Subcutaneous abdominal adipose tissue (tissue), 5 donors: ENCODE data around the gene AP3B1.

ENCODE experiments used
- H3K27ac ChIP-seq: one replicate; pipeline ENCODE4 v1.7.0; 2013; ENCODE audit warnings: low read depth, mild to moderate bottlenecking, inconsistent platforms, low read length, moderate library complexity
- H3K27me3 ChIP-seq, 5 donors: one replicate each; pipeline ENCODE4 v1.7.0; 2013; ENCODE audit warnings: low read length in 5 of 5, inconsistent platforms in 1 of 5; ENCODE audit not compliant: control insufficient read depth in 5 of 5, insufficient read depth in 4 of 5
- H3K36me3 ChIP-seq, 5 donors: one replicate each; pipeline ENCODE4 v1.7.0; 2013; ENCODE audit warnings: low read length in 5 of 5; ENCODE audit not compliant: control insufficient read depth in 5 of 5, insufficient read depth in 5 of 5
- H3K4me1 ChIP-seq, 5 donors: one replicate each; pipeline ENCODE4 v1.7.0; 2013; ENCODE audit warnings: low read length in 5 of 5, mild to moderate bottlenecking in 3 of 5, moderate library complexity in 1 of 5; ENCODE audit not compliant: control insufficient read depth in 5 of 5, insufficient read depth in 5 of 5
- H3K4me3 ChIP-seq, 5 donors: one replicate each; pipeline ENCODE4 v1.7.0; 2013; ENCODE audit warnings: low read length in 5 of 5, low read depth in 1 of 5
- H3K9ac ChIP-seq, 5 donors: one replicate each; pipeline ENCODE4 v1.7.0; 2013; ENCODE audit warnings: low read length in 5 of 5, mild to moderate bottlenecking in 4 of 5, moderate library complexity in 3 of 5
- H3K9me3 ChIP-seq, 5 donors: one replicate each; pipeline ENCODE4 v1.7.0; 2013; ENCODE audit warnings: low read length in 5 of 5; ENCODE audit not compliant: control insufficient read depth in 5 of 5
- donor health status: healthy.
- donor health status: healthy.
- donor health status: healthy.
- donor health status: healthy.
- donor health status: healthy.

AP3B1 gene

DNA sequence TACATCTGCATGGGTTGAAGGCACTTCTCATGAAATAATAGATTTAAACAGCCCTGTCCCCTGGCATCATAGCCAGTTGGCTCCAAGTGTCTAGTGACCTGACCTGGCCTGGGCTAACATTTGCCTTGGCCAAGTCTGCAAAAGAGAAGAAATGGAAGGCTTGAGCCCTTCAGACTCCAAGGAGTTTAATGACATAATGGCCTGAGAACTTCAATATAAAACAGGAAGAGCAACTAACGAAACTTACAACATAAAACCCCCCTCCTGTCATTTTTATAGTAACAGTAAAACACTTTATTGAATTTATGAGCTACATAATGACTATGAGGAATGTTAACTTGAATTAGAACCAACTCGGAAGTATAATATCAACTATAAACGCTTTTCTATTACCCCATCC, 299.6 kb downstream of the AP3B1 start:
- H3K27ac ChIP-seq: no peak overlapping the region
- no peak overlapping the region for H3K4me3 ChIP-seq
- H3K4me1 ChIP-seq: peaks cover 0 to 11% (median 2%) of the 10 kb centered on the region in 5 donors
- no peaks in the 10 kb centered on the region for H3K27me3 ChIP-seq
- H3K9ac ChIP-seq: no peak overlapping the region
- H3K36me3 ChIP-seq: peaks cover 0 to 26% (median 4%) of the 10 kb centered on the region in 5 donors
- H3K9me3 ChIP-seq: no peaks in the 10 kb centered on the region

DNA sequence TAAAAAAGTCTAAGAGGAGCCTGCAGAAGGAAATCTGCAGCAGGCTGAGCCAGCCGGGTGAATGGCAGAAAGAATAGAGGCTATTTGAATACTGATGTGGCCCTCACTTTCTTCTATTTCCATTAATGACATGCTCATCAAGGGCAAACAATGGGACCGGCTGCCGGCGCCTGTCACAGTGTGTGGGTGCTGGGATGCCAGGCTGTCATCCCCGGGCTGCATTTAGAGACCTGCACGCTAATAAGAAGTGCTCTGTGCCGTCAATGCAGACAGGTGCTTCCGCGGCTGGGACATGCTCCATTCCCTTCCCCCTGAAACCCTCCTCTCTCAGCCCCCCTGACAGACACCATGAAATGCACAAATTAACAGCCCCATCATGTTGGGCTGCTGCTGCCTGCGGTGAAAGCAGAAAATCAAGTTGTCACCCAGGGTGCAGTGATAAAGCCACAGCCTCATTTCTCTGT, 300.6 kb downstream of the AP3B1 start:
- no peak overlapping the region for H3K9ac ChIP-seq
- H3K4me1 ChIP-seq: peaks cover 0 to 11% (median 2%) of the 10 kb centered on the region in 5 donors
- H3K9me3 ChIP-seq: no peaks in the 10 kb centered on the region
- H3K36me3 ChIP-seq: peaks cover 0 to 23% (median 2%) of the 10 kb centered on the region in 5 donors
- no peaks in the 10 kb centered on the region for H3K27me3 ChIP-seq
- H3K27ac ChIP-seq: no peak overlapping the region
- H3K4me3 ChIP-seq: no peak overlapping the region

- peaks cover 0 to 23% (median 2%) of the 10 kb centered on the region in 5 donors for H3K36me3 ChIP-seq
- no peaks in the 10 kb centered on the region for H3K9me3 ChIP-seq
- H3K4me3 ChIP-seq: no peak overlapping the region
- no peak overlapping the region for H3K9ac ChIP-seq
- H3K27ac ChIP-seq: no peak overlapping the region
- peaks cover 0 to 11% (median 2%) of the 10 kb centered on the region in 5 donors for H3K4me1 ChIP-seq
- H3K27me3 ChIP-seq: no peaks in the 10 kb centered on the region
These were observed 301.2 kb downstream of the AP3B1 start for GRCh38 chr5:77993141-77993854.

GRCh38 chr5:77991084-77991483, 303.4 kb downstream of the AP3B1 start:
- peaks cover 0 to 19% (median 2%) of the 10 kb centered on the region in 5 donors for H3K36me3 ChIP-seq
- no peak overlapping the region for H3K4me3 ChIP-seq
- no peak overlapping the region for H3K27ac ChIP-seq
- H3K9me3 ChIP-seq: no peaks in the 10 kb centered on the region
- peaks cover 0 to 2% (median 0%) of the 10 kb centered on the region in 5 donors for H3K27me3 ChIP-seq
- H3K4me1 ChIP-seq: peaks cover 0 to 11% (median 2%) of the 10 kb centered on the region in 5 donors
- H3K9ac ChIP-seq: no peak overlapping the region

- Histone ChIP-seq H3K27me3 (peaks cover 0 to 4% (median 0%) of the 10 kb centered on the region in 5 donors), H3K27ac (no peak overlapping the region), H3K36me3 (peaks cover 0 to 19% (median 2%) of the 10 kb centered on the region in 5 donors), H3K4me3 (no peak overlapping the region), H3K9ac (no peak overlapping the region), H3K9me3 (no peaks in the 10 kb centered on the region), H3K4me1 (peaks cover 0 to 5% (median 2%) of the 10 kb centered on the region in 5 donors)
These were observed 304.5 kb downstream of the AP3B1 start for GRCh38 chr5:77990020-77990419.

GRCh38 chr5:77987988-77988387, 306.5 kb downstream of the AP3B1 start:
- Histone ChIP-seq H3K9me3 (no peaks in the 10 kb centered on the region), H3K9ac (no peak overlapping the region), H3K27me3 (peaks cover 0 to 4% (median 0%) of the 10 kb centered on the region in 5 donors), H3K27ac (no peak overlapping the region), H3K4me1 (no peaks in the 10 kb centered on the region), H3K36me3 (peaks cover 0 to 7% (median 2%) of the 10 kb centered on the region in 5 donors), H3K4me3 (no peak overlapping the region)

DNA sequence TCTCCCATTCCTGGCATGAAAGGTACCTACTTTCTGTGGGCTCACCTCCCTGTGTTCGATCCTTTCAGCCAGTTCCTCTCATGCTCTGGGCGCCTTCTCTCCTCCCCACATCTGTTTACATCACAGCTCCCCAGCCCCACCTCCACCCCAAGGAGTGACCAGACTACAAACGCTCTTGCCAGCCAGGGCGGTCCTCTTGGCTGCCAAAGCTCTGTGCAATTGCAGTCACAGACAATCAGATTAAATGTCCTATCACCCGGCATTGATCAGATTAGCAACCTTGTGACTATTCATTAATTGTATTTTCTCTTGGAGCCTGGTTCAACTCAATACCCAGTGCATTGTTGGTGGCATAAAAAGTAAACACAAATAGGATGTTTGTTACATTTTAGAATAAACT, 307.2 kb downstream of the AP3B1 start:
- peaks cover 0 to under 1% (median 0%) of the 10 kb centered on the region in 5 donors for H3K36me3 ChIP-seq
- no peak overlapping the region for H3K27ac ChIP-seq
- H3K4me1 ChIP-seq: no peaks in the 10 kb centered on the region
- no peak overlapping the region for H3K9ac ChIP-seq
- H3K9me3 ChIP-seq: no peaks in the 10 kb centered on the region
- peaks cover 0 to 4% (median 0%) of the 10 kb centered on the region in 5 donors for H3K27me3 ChIP-seq
- H3K4me3 ChIP-seq: no peak overlapping the region

DNA sequence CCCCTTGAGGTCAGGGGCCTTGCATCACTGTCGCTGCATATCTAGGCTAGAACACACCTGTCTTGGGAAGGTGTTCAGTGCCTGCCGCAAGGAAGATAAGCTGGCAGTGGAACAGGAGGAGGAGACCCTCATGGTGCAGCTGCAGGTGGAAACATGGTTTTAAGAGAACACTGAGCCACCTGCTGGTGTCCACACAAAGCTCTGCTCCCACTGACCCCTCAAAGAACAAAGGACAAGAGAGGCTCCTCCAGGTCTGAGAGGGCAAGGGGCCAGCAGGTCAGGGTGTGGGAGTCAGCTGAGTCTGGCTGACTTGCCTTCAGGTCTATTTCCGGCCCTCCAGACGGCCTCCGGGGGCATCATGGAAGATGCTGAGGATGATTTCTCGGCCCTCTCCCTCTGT, 308.2 kb downstream of the AP3B1 start:
- Histone ChIP-seq H3K27ac (no peak overlapping the region), H3K4me3 (no peak overlapping the region), H3K9me3 (no peaks in the 10 kb centered on the region), H3K9ac (no peak overlapping the region), H3K27me3 (peaks cover 0 to 6% (median 0%) of the 10 kb centered on the region in 5 donors), H3K4me1 (no peaks in the 10 kb centered on the region), H3K36me3 (no peaks in the 10 kb centered on the region)

DNA sequence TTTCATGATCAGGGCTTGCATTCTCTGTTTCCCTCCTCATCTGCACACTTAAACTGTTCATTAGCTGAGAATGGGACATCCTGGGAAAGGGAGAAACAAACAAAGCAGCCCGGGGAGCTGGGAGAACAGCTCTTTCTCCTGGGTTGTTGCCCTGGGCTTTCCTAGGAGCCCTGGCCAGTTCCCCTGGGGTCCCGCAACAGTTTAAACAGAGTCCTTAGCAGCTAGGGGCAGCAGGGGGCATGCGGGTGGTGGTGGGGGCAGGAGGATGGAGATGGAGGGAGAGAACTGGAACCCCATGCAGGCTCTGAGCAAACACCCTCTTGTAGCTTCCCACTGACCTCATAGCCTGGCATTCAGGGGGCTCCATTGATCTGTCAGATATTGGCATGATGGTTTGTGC, 309.3 kb downstream of the AP3B1 start:
- no peaks in the 10 kb centered on the region for H3K4me1 ChIP-seq
- no peaks in the 10 kb centered on the region for H3K36me3 ChIP-seq
- no peaks in the 10 kb centered on the region for H3K9me3 ChIP-seq
- H3K9ac ChIP-seq: no peak overlapping the region
- H3K27ac ChIP-seq: no peak overlapping the region
- H3K4me3 ChIP-seq: no peak overlapping the region
- peaks cover 0 to 6% (median 0%) of the 10 kb centered on the region in 5 donors for H3K27me3 ChIP-seq

- Histone ChIP-seq H3K36me3 (no peaks in the 10 kb centered on the region), H3K27me3 (peaks cover 0 to 6% (median 0%) of the 10 kb centered on the region in 5 donors), H3K27ac (no peak overlapping the region), H3K4me1 (no peaks in the 10 kb centered on the region), H3K9me3 (no peaks in the 10 kb centered on the region), H3K4me3 (no peak overlapping the region), H3K9ac (no peak overlapping the region)
These were observed 309.9 kb downstream of the AP3B1 start for GRCh38 chr5:77984587-77984986.
